COR-L47 (cell line): ENCODE results near the gene SSX5.
"Not testable (repeated sequence)": the region's sequence is repeated elsewhere in the genome, so short reads cannot be mapped to it uniquely, and the experiment has no call there.

Source experiments
- DNase-seq: peaks from one replicate; lab custom pipeline; 2025; lab: John Stamatoyannopoulos, UW

The SSX5 gene, protein sequence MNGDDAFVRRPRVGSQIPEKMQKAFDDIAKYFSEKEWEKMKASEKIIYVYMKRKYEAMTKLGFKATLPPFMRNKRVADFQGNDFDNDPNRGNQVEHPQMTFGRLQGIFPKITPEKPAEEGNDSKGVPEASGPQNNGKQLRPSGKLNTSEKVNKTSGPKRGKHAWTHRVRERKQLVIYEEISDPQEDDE

GRCh38 chrX:48196745-48197201, at the start of gene SSX5:
TSS of gene SSX5 (minus strand) at chrX:48196795. CDS start at chrX:48195358, 1,437 bp downstream.
- no peak for DNase-seq

- not testable (repeated sequence) for DNase-seq
Measured at GRCh38 chrX:48224196-48224595, 27.6 kb upstream of the SSX5 start.

DNA sequence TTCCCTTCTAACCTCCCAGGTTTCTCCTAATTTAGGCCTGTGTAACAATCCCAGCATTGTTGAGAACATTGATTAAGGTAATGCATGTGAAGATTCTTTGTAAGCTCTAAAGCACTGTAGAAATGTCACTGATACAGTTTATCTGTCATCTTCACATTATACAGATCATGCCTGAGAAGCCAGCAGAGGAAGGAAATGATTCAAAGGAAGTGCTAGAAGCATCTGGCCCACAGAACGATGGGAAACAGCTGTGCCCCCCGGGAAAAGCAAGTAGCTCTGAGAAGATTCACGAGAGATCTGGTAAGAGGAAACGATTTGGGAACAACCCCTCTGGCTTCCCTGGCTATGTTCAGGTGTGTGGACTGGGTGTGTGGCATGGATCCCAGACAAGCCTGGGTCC, 17.7 kb upstream of the SSX5 start:
- not testable (repeated sequence) for DNase-seq

DNA sequence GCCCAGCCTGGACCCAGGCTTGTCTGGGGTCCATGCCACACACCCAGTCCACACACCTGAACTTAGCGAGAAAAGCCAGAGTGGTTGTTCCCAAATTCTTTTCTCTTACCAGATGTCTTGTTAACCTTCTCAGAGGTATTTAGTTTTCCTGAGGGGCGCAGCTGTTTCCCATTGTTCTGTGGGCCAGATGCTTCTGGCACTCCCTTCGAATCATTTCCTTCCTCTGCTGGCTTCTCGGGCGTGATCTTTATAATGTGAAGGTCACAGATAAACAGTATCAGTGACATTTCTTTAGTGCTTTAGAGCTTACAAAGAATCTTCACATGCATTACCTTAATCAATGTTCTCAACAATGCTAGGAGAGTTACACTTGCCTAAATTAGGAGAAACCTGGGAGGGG, 6.6 kb downstream of the SSX5 start:
- DNase-seq: not testable (repeated sequence)

DNA sequence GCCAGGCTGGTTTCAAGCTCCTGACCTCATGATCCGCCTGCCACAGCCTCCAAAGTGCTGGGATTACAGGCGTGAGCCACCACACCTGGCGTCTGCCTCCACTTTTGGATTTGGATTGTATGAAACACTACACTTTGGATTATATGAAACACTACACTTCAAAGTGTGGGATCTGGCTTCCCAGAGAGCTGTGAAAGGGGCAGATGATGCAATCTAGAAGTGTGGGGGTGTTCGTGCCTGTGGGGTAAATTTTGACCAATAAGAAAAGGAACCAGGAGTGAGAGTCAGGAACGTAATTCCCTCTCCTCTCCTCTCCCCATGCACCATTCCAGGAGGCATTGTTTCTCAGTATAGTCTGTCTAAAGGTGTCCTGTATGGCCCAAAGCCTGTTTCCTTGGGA, 14.7 kb downstream of the SSX5 start:
- not testable (repeated sequence) for DNase-seq

DNA sequence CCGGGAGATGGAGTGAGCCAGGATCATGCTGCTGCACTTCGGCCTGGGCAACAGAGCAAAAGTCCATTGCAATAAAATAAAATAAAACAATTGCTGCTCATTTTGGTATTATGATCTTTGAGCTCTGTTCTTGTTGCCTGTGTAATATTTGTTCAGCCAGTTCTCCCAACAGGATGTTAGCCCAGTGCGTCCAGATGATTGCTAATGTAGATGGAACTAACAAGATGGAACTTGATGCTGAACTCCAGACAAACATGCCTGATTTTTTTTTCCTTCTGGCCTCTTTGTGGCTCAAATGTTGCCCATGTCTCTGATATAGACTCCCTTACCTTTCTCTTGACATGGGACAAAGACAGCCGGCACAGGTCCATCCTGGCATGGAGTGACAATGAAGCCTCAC, 15.8 kb downstream of the SSX5 start:
- DNase-seq: no peak

DNA sequence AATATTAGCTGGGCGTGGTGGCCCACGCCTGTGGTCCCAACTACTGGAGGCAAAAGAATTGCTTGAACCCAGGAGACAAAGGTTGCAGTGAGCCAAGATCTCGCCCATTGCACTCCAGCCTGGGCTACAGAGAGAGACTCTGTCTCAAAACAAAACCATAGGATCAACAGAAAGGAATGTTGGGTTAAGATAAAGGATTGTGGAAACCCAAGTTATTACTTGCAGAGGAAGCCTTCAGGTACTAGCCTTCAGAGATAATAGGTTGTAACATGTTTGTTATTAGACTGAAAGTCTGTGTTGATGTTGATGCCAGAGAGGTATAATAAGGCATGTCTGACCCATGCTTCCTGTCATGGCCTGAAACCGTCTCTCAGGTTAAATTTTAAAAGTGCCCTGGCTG, 16.9 kb downstream of the SSX5 start:
- DNase-seq: no peak

GRCh38 chrX:48166322-48166721, 30.3 kb downstream of the SSX5 start:
- not testable (repeated sequence) for DNase-seq

DNA sequence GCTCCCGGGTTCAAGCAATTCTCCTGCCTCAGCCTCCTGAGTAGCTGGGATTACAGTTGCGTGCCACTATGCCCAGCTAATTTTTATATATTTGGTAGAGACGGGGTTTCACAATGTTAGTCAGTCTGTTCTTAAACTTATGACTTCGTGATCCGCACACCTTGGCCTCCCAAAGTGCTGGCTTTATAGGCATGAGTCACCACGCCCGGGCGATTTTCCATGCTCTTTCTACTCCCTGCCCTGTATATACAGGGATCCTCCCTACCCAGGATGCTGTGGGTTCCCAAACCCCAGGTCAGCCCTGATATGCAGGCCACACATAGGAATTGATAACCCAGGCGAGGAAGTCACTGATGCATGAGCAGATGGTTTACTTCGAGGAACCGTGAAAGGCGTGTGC, 31.4 kb downstream of the SSX5 start:
- DNase-seq: no peak

- DNase-seq: no peak
Measured at GRCh38 chrX:48156014-48156413, 40.6 kb downstream of the SSX5 start.

DNA sequence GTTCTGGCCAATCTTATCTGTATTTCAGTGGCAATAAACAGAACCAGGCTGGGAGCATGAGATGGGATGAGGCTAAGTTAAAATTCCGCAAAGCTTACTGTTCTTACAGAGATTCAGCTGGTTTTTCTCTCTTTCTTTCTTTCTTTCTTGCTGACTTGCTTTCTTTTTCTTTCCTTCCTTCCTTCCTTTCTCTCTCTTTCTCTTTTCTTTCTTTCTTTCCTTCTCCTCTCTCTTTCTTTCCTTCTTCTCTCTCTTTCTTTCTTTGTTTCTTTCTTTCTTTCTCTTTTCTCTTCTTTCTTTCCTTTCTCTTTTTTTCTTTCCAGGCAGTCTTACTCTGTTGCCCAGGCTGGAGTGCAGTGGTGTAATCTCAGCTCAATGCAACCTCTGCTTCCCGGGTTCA, 41.8 kb downstream of the SSX5 start:
- DNase-seq: no peak

DNA sequence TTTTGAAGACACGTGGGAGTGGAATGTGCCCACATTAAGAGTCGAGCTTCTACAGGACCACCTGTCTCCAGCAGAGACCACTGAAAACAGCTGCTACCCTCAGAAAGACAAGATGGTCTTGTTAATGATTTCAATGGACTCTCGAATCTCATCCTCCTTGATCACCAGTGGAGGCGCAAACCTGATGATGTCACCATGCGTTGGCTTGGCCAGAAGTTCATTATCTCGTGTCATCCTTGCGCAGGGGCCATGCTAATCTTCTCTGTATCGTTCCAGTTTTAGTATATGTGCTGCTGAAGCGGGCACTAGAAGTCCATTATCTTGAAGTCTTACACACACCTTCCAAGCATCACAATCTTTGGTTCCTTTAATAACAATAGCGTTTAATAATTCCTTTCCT, 42.8 kb downstream of the SSX5 start:
- no peak for DNase-seq

DNA sequence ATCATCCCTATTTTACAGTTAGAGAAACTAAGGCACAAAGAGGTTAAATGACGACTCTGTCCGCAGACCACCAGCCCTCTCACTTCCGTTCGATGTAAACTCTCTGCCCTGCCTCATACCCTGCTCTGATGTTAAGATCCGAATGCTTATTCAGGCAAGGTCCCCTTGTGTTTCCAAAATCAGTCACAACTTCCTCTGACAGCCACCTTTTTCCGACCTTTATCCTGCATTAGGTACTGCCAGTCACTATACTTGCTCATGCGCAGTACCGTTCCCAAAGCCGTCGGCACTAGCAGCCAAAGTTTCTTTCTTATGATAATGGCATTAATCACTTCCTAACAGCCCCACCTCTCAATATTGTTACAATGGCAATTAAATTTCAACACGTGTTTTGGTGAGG, 53.9 kb downstream of the SSX5 start:
- DNase-seq: not testable (repeated sequence)

DNA sequence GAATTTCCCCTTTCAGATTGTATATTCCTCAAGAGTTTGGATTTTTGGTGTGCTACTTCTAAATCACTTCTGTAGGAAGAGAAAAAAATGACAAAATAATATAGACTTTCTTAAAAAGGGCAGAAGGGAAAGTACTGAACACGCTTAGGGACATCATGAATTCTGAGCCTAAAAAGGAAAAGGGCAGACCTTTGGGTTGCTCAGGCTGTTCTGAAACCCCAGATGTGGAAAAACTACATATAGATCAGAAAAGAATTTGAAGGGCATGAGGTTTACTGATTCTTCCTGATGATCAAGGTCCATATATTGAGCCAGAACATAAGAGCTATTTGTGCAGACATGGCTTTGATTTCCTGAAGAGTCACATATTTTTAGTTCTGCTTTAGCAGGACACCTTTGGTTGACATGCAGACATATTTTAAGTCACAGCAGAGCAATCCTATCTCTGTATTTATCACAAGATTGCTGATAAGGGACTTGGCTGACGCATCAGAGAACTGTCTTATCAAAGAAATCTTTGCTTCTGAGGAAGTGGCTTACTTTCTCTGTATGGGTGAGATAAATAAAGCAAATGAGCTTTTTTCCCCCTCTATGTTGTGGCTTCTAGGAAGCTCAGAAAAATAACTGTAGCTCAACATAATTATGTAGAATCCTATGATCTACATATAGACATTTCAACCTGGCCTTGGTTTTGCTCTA, 54.6 kb downstream of the SSX5 start:
- DNase-seq: not testable (repeated sequence)

GRCh38 chrX:48139076-48139475, 57.5 kb downstream of the SSX5 start:
- DNase-seq: not testable (repeated sequence)
